Right hindlimb (tissue), 1 donor: ENCODE results near the gene PCDHGA6.
A peak's percentile ranks its signal among the peaks of the same experiment; 100 is the strongest.
"Not testable (repeated sequence)": the region's sequence is repeated elsewhere in the genome, so short reads cannot be mapped to it uniquely, and the experiment has no call there.

Experiments used
- DNase-seq: peaks from one replicate; pipeline ENCODE4 v3.0.0-alpha.2; 2018

PCDHGA6 gene

GRCh38 chr5:141373673-141374317, at the start of gene PCDHGA6:
TSS of gene PCDHGA6 (plus strand) at chr5:141373891. CDS start at chr5:141374084, 193 bp downstream.
- DNase-seq, result no peak

GRCh38 chr5:141326088-141326854, 47.4 kb upstream of the PCDHGA6 start:
- DNase-seq, result peak; percentile 39

GRCh38 chr5:141328231-141328630, 45.5 kb upstream of the PCDHGA6 start:
- no peak for DNase-seq

GRCh38 chr5:141330299-141331080, 43.2 kb upstream of the PCDHGA6 start, which contains the start of gene PCDHGA1:
TSS of gene PCDHGA1 (plus strand) at chr5:141330514.
- DNase-seq, result no peak

GRCh38 chr5:141332571-141332970, 41.1 kb upstream of the PCDHGA6 start:
- DNase-seq, result not testable (repeated sequence)

GRCh38 chr5:141338538-141339306, 35.0 kb upstream of the PCDHGA6 start, which contains the start of gene PCDHGA2:
TSS of gene PCDHGA2 (plus strand) at chr5:141338760.
- no peak for DNase-seq

- not testable (repeated sequence) for DNase-seq
Measured at GRCh38 chr5:141340781-141341354, 32.8 kb upstream of the PCDHGA6 start.

- no peak for DNase-seq
Measured at GRCh38 chr5:141342773-141343172, 30.9 kb upstream of the PCDHGA6 start.

GRCh38 chr5:141343242-141343952, 30.3 kb upstream of the PCDHGA6 start, which contains the start of gene PCDHGA3:
TSS of gene PCDHGA3 (plus strand) at chr5:141343829. CDS start at chr5:141344034, 205 bp downstream.
- no peak for DNase-seq

GRCh38 chr5:141343953-141344463, 29.7 kb upstream of the PCDHGA6 start:
- no peak for DNase-seq

- DNase-seq, result no peak
Measured at GRCh38 chr5:141345327-141345726, 28.4 kb upstream of the PCDHGA6 start.

- not testable (repeated sequence) for DNase-seq
Measured at GRCh38 chr5:141346017-141346416, 27.7 kb upstream of the PCDHGA6 start.

GRCh38 chr5:141349917-141350619, 23.6 kb upstream of the PCDHGA6 start, which contains the start of gene PCDHGB1:
TSS of gene PCDHGB1 (plus strand) at chr5:141350099. CDS start at chr5:141350261, 162 bp downstream.
- DNase-seq, result no peak

GRCh38 chr5:141351591-141351990, 22.1 kb upstream of the PCDHGA6 start:
- DNase-seq, result no peak

GRCh38 chr5:141354900-141355469, 18.7 kb upstream of the PCDHGA6 start, which contains the start of gene PCDHGA4:
TSS of gene PCDHGA4 (plus strand) at chr5:141355021. CDS start at chr5:141355108, 87 bp downstream.
- DNase-seq, result no peak

GRCh38 chr5:141355641-141356040, 18.1 kb upstream of the PCDHGA6 start:
- DNase-seq, result no peak

- no peak for DNase-seq
Measured at GRCh38 chr5:141356133-141356532, 17.6 kb upstream of the PCDHGA6 start.

- no peak for DNase-seq
Measured at GRCh38 chr5:141356950-141357349, 16.7 kb upstream of the PCDHGA6 start.

GRCh38 chr5:141359790-141360426, 13.8 kb upstream of the PCDHGA6 start, which contains the start of gene PCDHGB2:
TSS of gene PCDHGB2 (plus strand) at chr5:141359994. CDS start at chr5:141360136, 142 bp downstream.
- DNase-seq, result no peak
